Medulla oblongata (tissue), 1 donor: ENCODE results near the gene VWA5B1.

Experiments
- DNase-seq: peaks from one replicate; pipeline ENCODE4 v3.0.0-alpha.2; 2015; ENCODE audit errors: extremely low spot score

VWA5B1 gene

GRCh38 chr1:20322825-20323612 lies 32.3 kb downstream of the VWA5B1 start:
- no peak for DNase-seq

GRCh38 chr1:20323613-20323920 lies 32.9 kb downstream of the VWA5B1 start:
- DNase-seq, result no peak

- no peak for DNase-seq
Observed at GRCh38 chr1:20324704-20325406, 34.2 kb downstream of the VWA5B1 start.

GRCh38 chr1:20325407-20325843 lies 34.8 kb downstream of the VWA5B1 start:
- peak; percentile 13 for DNase-seq

- DNase-seq, result peak; percentile 10
Observed at GRCh38 chr1:20325844-20326420, 35.3 kb downstream of the VWA5B1 start.

GRCh38 chr1:20327467-20327866 lies 36.8 kb downstream of the VWA5B1 start:
- no peak for DNase-seq

- no peak for DNase-seq
Observed at GRCh38 chr1:20328201-20328600, 37.5 kb downstream of the VWA5B1 start.

- DNase-seq, result no peak
Observed at GRCh38 chr1:20329793-20330542, 39.3 kb downstream of the VWA5B1 start.

- no peak for DNase-seq
Observed at GRCh38 chr1:20334103-20334502, 43.4 kb downstream of the VWA5B1 start.

- no peak for DNase-seq
Observed at GRCh38 chr1:20336105-20336605, 45.5 kb downstream of the VWA5B1 start.

- DNase-seq, result no peak
Observed at GRCh38 chr1:20337581-20337980, 46.9 kb downstream of the VWA5B1 start.

GRCh38 chr1:20339811-20340457 lies 49.3 kb downstream of the VWA5B1 start:
- no peak for DNase-seq

- DNase-seq, result no peak
Observed at GRCh38 chr1:20342294-20343148, 51.8 kb downstream of the VWA5B1 start.

GRCh38 chr1:20343149-20343937 lies 52.7 kb downstream of the VWA5B1 start:
- peak; percentile 9 for DNase-seq

- no peak for DNase-seq
Observed at GRCh38 chr1:20343938-20344302, 53.2 kb downstream of the VWA5B1 start.

GRCh38 chr1:20344738-20345137 lies 54.1 kb downstream of the VWA5B1 start:
- no peak for DNase-seq

GRCh38 chr1:20345419-20345818 lies 54.7 kb downstream of the VWA5B1 start:
- no peak for DNase-seq

GRCh38 chr1:20346433-20346832 lies 55.8 kb downstream of the VWA5B1 start:
- no peak for DNase-seq

GRCh38 chr1:20347699-20348098 lies 57.0 kb downstream of the VWA5B1 start:
- no peak for DNase-seq
